ENCODE measurements around the gene CDC27. TPM values are rescaled to one million over a fixed set of nuclear protein-coding genes. Genes with fewer than 3 reads are reported as not detected.

CDC27 gene
- total RNA-seq, 1 experiment from 2014 or later, result 95.9 TPM

DNA sequence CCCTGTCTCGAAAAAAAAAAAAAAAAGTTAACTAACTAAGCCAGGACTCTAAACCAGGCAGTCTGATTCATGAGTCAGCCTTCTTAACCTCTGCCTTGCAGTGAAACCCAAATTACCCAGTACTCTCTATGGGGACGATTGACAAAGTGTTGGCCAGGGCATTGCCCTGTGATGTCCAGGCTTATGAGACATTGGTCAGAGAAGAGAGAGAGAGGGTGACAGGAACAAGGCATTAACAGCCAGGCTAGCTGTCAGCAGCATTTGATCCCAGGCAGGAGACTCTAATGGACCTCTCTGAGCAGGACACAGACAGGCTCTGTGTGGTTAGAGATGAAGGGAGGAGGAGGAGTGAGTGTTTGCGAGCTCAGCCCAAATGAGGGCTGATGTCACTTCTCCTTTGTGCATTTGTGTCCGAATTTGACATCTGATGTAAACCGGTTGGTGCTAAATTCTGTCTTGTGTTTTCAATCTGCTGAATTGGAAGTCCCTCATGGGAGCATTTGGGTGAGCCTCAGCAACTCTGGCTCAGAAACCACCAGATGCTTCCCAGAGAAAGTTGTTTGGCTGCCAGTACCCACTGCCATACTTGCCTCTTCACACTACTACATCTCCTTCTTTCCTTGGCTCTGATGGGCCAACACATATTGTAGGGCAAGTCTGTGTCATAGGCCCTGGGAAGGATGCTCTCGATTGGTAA, 15.8 kb upstream of the CDC27 start:
- intact Hi-C loops (cut with micrococcal nuclease; ENCODE audit: unreplicated experiment), result no loop called here
- H3K9me3 ChIP-seq (ENCODE audit: low read depth, low read length, poor library complexity, severe bottlenecking), result no peaks in the 10 kb centered on the region
- no TSS peak for BruUV-seq (replicated peaks)

GRCh38 chr17:47203984-47204721, 15.1 kb upstream of the CDC27 start:
- Histone ChIP-seq H3K27ac (ENCODE audit: low read depth, low read length, poor library complexity, severe bottlenecking) (no peak overlapping the region), H3K9me3 (ENCODE audit: low read depth, low read length, poor library complexity, severe bottlenecking) (no peaks in the 10 kb centered on the region), H3K27me3 (replicated peaks; ENCODE audit: insufficient read depth, low read depth, low read length, poor library complexity) (no peaks in the 10 kb centered on the region), H3K4me1 (ENCODE audit: insufficient read depth, low read length, poor library complexity, severe bottlenecking) (no peaks in the 10 kb centered on the region), H3K4me3 (ENCODE audit: low read depth, low read length, poor library complexity, severe bottlenecking) (no peak overlapping the region), H3K36me3 (ENCODE audit: insufficient read depth, low read length, poor library complexity, severe bottlenecking) (no peaks in the 10 kb centered on the region)
- intact Hi-C loops (cut with micrococcal nuclease; ENCODE audit: unreplicated experiment), result no loop called here
- no TSS peak for BruUV-seq (replicated peaks)
- DNase-seq (ENCODE audit: low spot score), result no peak
- no peak for TF ChIP-seq EZH2 (IDR thresholded peaks at IDR 0.05; ENCODE audit: borderline replicate concordance, low read depth, low read length, poor library complexity, severe bottlenecking)
- no peak for TF ChIP-seq CTCF (conservative IDR thresholded peaks at IDR 0.05; ENCODE audit: low read depth, low read length)
- CTCF ChIA-PET, result no interaction called here
- POLR2A ChIA-PET (ENCODE audit: low non-redundant PET), result no interaction called here

More for the DNA sequence above, 15.8 kb upstream of the CDC27 start:
- no peak overlapping the region for H3K4me3 ChIP-seq (ENCODE audit: low read depth, low read length, poor library complexity, severe bottlenecking)
- no peak for TF ChIP-seq EZH2 (IDR thresholded peaks at IDR 0.05; ENCODE audit: borderline replicate concordance, low read depth, low read length, poor library complexity, severe bottlenecking)
- TF ChIP-seq CTCF (conservative IDR thresholded peaks at IDR 0.05; ENCODE audit: low read depth, low read length), result no peak
- ChIA-PET CTCF (no interaction called here), POLR2A (ENCODE audit: low non-redundant PET) (no interaction called here)
- H3K36me3 ChIP-seq (ENCODE audit: insufficient read depth, low read length, poor library complexity, severe bottlenecking), result no peaks in the 10 kb centered on the region
- no peak for DNase-seq (ENCODE audit: low spot score)
- no peak overlapping the region for H3K27ac ChIP-seq (ENCODE audit: low read depth, low read length, poor library complexity, severe bottlenecking)
- H3K4me1 ChIP-seq (ENCODE audit: insufficient read depth, low read length, poor library complexity, severe bottlenecking), result no peaks in the 10 kb centered on the region
- no peaks in the 10 kb centered on the region for H3K27me3 ChIP-seq (replicated peaks; ENCODE audit: insufficient read depth, low read depth, low read length, poor library complexity)

DNA sequence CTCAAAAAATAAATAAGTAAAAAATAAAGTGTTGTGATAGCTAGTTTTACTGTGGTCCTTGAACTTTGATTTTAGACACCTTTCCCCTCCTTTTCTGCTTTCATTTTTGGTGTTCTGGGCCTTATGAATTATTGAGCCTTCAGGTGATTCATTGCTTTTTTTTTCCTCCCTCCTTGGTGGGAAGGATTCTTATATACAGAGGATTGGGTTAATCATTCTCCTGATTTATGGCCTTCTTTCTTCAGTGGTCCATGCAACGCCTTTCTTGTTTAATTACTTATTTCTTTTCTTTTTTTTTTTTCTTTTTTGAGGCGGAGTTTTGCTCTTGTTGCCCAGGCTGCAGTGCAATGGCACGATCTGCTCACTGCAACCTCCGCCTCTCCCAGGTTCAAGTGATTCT, 12.1 kb upstream of the CDC27 start:
- Histone ChIP-seq H3K27ac (ENCODE audit: low read depth, low read length, poor library complexity, severe bottlenecking) (no peak overlapping the region), H3K27me3 (replicated peaks; ENCODE audit: insufficient read depth, low read depth, low read length, poor library complexity) (no peaks in the 10 kb centered on the region), H3K4me1 (ENCODE audit: insufficient read depth, low read length, poor library complexity, severe bottlenecking) (no peaks in the 10 kb centered on the region), H3K9me3 (ENCODE audit: low read depth, low read length, poor library complexity, severe bottlenecking) (no peaks in the 10 kb centered on the region), H3K4me3 (ENCODE audit: low read depth, low read length, poor library complexity, severe bottlenecking) (no peak overlapping the region), H3K36me3 (ENCODE audit: insufficient read depth, low read length, poor library complexity, severe bottlenecking) (no peaks in the 10 kb centered on the region)
- ChIA-PET POLR2A (ENCODE audit: low non-redundant PET) (no interaction called here), CTCF (no interaction called here)
- no TSS peak for BruUV-seq (replicated peaks)
- DNase-seq (ENCODE audit: low spot score), result no peak
- intact Hi-C loops (cut with micrococcal nuclease; ENCODE audit: unreplicated experiment), result no loop called here
- TF ChIP-seq EZH2 (IDR thresholded peaks at IDR 0.05; ENCODE audit: borderline replicate concordance, low read depth, low read length, poor library complexity, severe bottlenecking) (no peak), CTCF (conservative IDR thresholded peaks at IDR 0.05; ENCODE audit: low read depth, low read length) (no peak)
